DMS53 treated with DMSO at 0.1 percent for 48 hours (cell line): ENCODE measurements around the gene KBTBD4.
A peak's percentile ranks its signal among the peaks of the same experiment; 100 is the strongest.

ENCODE experiments used
- DNase-seq: peaks from one replicate; lab custom pipeline; 2025; ENCODE audit not compliant: unreplicated experiment; lab: John Stamatoyannopoulos, UW

The KBTBD4 gene

DNA sequence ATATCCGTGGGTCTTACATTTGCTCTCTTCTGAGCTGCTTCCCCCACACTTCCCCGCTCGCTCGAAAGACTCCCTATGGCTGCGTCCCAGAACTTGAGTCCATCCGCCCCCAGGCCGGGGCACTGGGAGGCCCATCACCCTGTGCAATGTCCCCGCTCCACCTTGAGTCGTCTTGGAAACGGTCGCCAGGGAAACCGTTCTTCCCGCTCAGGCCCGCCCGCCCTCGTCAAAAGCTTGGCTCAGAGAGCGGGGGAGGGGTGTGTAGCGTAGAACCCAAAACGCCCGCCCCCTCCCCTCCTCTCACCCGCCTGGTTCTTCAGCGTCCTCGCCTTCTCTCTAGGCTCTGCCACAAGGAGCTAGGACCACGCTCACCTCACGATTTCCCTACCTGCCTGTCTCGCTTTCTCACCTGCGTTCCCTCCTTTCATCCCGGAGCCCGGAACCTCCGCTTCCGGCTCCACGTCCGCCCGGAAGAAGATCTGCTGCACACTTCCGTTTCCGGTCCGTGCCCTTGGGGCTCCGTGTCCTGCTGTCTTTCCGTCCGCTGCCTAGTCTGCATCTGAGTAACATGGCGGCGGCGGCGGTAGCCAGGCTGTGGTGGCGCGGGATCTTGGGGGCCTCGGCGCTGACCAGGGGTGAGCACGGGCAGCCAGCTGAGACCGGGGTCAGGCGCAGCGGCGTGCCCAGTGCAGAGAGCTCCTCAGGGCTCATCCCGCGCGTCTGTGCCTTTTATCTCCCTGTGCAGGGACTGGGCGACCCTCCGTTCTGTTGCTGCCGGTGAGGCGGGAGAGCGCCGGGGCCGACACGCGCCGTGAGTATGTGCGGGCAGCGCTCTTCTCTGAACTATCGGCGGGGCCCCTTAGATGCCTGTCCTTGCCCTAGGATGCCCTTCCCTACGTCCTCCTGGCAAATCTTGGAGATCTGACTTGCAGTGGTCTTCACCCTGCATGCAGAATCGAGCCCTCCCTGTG lies at the start of gene KBTBD4, which contains the start of gene NDUFS3:
Gene KBTBD4 (minus strand): TSS at position 447 of the 971 bp plus-strand sequence. CDS start 19 bp downstream, at position 428.
Gene NDUFS3 (plus strand): TSS at position 551 of the 971 bp plus-strand sequence. CDS start 18 bp downstream, at position 569.
- DNase-seq, result peak; percentile 38

DNA sequence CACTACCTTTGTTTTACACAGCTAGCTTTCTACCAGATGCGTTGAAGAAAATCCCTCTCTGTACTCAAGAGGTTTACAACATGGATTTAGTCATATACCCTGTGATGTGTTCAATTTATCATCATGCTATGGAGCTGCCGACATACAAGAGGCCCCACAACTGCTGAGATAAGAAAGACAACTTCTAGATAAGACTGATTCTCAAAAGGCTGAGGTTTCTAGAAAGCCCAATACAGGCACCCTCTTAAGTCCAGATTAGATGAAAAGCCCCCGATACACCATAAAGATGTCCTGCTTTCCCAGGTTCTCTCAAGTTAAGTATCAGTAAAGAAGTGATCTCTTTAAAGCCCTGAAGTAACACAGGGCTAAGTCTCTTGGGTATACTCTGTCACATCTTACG lies 49.3 kb upstream of the KBTBD4 start:
- DNase-seq, result no peak

DNA sequence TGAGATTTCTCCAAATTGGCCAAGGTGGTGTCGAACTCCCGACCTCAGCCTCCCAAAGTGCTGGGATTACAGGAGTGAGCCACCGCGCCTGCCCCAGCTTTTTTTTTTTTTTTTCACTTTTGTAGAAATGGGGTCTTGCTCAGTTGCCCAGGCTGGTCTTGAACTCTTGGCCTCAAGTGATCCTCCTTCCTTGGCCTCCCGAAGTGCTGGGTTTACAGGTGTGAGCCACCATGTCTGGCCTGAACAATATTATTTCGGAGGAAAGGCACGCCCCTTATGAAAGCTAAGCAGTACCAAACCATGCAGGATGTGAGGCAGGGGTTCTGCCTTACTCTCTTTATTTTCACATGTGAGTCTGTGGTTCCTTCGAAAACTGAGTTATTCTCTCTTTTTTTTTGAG lies 47.5 kb upstream of the KBTBD4 start:
- DNase-seq, result no peak

DNA sequence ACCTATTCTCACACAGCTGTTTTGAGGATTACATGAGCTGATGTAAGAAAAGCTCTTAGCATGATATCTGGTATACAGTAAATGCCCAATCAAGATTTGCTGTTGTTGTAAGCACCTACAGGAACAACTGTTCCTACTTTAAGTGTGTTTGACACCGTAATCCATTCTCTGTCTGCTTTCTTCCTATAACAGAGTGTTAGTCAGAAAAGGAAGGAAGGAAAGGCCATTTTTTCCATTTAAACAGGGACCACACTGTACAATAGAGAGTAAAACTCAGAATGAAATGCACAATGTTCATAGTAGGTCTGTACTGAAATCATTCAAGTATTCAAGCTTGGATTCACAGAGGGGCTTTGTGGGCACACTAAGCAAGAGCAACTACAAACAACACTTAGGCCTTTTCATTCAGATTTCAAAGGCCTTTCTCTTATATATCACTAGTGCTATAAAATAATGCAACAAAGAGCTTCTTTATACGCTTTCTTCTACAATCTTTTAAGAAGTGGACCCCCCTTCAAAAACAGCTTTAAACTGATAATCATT lies 42.1 kb upstream of the KBTBD4 start:
- no peak for DNase-seq

DNA sequence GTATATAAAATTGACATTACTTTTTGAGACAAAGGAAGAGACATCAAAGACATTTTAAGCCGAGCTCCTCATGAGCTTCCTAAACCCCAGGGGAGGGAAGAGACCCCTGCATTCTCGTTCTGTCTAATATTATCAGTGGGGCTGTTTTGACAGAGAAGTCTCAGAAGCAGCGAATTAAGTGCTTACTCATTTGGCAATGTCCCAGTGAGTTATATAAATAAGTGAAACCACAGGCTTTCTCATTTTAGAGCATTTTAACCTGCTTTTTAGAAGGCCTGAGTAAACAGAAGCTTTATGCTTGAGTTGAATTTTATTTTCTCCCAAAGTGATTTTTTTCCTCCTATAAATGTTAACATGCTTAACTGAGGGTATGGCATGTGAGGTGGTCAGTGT lies 38.6 kb upstream of the KBTBD4 start:
- DNase-seq, result no peak

DNA sequence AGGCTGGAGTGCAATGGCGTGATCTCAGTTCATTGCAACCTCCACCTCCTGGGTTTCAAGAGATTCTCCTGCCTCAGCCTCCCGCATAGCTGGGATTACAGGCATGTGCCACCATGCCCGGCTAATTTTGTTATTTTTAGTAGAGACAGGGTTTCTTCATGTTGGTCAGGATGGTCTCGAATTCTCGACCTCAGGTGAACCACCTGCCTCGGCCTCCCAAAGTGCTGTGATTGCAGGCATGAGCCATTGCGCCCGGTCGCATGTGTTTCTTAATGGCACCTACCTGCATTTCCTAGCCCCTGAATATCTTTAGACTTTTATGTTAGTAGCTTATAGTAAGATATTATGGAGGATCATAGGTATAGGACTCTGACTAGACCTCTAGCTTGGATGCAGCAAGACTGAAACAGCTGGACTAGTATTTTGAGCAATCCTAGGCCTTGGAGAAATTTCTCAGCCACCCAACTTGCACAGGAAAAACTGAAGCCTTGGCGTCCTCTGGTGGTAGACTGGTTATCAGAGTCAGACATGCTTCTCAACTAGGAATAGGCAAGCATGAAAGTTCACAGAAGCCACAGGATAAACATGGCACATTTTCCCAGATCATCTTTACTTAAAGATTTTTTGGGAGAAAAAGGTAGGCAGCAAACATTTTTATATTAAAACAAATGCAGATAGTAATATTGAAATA lies 38.1 kb upstream of the KBTBD4 start:
- no peak for DNase-seq

DNA sequence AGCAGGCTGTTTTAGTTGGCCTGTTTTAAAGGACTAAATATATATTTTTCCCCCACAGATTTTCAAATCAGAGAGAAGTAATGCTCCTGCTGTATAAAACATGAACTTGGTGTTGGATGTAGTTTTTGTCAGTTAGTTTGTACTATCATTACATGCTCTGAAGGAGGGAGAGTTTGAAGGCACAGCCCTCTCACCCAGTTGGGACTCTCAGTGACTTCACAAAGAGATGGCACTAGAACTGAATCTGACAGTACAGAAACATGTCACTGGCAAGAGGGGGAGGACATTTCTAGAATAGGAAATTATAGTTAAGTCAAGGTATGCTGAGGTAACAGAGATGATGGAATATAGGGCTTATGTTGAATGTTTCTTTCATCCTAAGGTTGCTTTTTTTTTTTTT lies 36.5 kb upstream of the KBTBD4 start:
- no peak for DNase-seq

DNA sequence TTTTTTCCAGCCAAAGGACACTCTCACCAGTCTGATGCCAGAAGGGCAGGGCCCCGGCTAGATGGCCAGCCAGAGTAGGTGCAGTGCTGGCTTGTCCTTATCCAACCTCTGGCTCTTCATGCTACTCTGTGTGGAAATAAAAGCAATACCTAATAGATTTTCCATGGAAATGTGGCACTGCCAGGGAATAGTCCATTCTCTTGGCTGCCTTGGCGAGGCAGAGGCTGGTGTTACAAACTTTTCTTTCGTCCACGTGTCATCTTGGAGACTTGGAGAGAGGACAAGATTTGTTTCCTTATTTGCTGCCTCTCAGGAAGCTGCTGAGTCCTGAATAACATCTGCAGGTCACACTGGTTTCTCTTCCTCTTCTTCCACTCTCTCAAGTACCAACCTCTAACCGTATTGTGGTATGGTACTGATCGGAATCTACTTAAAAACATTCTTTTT lies 32.6 kb upstream of the KBTBD4 start:
- no peak for DNase-seq

DNA sequence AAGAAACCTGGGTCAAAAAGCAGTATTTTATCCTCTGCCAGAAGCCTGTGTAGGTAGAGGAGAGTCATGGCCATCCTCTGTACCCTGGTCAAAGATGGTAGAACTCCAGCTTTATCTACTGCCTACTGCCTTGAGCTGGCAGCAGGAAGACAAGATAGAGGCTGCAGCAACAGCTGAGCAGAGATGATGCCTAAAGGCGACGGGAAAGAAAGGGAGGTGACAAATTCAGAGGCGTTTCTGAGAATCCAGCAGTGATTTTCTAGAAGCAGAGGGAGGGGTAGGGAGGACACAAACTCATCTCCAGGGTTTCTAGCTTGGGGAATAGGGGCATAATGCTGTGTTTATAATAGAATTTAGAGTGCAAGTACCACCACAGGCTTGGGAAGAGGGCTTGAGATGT lies 30.9 kb upstream of the KBTBD4 start:
- DNase-seq, result no peak

DNA sequence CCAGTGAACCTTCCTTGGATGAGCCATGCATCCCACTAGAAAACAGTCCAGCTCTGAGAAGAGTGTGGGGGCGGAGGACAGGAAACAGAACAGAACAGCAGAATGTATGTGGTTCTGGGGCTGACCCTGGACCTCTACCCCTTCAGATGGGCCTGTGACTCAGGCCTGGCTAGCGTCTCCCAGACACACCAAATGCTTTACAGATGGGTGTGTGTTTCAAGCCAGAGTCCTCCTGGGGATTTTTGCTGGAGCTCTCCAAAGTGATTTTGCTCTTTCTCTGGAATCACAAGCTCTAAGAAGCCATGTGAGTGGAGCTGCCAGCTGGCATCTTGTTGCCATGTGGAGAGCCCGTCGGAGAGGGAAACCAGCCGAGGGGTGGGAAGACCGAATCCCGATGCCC lies 28.6 kb upstream of the KBTBD4 start:
- no peak for DNase-seq

DNA sequence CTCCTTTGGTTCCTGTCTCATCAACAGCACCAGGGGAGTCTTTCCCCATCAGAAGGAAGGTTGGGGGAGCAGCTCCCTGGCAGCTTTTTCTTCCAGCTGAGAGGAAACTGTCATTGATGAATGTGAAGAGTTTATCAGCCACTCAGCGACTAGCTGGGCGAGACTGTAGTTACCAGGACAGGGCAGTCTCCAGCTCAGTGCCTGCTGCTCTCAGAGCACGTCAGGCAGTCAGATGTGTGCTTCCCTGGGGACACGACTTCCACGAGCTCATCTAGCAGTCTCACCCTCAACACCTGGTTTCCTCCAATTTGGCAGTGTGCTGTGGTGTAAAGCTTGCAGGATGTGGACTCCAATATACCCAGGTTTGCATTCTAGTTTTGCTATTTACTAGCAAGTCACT lies 28.0 kb upstream of the KBTBD4 start:
- no peak for DNase-seq

DNA sequence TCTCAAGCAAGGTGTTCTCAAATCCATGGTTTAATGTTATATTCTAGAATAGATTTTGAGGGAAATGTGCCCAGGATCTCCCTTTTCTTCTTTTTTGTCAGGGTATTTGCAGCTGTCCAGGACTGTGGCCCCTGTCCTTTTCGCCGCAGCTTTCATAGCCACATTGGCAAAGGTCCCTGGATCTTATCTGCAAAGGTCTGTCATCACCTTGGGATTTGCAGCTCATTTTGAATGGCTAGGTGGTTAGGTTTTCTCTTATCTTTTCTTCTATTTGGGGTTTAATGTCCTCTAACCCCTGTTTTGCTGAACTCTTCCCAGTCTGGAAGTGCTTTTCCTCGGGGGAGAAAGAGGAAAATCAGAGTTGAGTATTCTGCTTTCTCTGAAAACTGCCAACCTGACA lies 27.2 kb upstream of the KBTBD4 start:
- no peak for DNase-seq

DNA sequence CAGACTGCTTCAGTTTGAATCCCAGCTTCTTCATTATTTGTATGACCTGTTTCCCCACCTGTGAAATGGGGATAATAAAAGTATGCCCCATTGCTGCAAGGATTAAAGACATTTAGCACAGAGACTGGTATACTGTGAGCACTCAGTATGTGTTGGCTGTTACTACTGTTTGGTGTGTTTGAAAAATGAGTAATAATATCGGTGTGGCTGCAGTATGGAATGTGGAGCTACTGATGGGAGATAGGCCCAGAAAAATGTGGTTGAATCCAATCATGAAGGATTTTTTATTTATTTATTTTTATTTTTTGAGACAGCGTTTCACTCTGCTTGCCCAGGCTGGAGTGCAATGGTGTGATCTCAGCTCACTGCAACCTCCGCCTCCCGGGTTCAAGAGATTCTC lies 24.5 kb upstream of the KBTBD4 start:
- no peak for DNase-seq

DNA sequence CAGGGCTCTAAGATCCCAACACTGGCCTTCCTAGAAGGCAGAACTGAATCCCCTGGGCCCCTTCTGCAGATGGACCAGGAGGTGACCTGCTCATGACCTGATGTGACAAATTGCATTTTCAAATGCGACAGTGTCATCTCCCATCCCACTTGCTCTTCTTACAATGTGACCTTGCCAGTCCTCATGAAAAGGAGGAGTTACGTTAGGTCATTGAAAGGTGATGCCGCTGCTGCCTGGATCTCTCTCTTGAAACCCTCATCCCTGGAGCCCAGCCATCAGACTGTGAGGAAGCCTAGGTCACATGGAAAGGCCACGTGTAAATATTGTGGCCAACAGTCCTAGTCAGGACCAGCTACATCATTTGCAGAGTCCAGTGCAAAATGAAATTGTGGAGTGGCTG lies 21.1 kb upstream of the KBTBD4 start:
- no peak for DNase-seq

DNA sequence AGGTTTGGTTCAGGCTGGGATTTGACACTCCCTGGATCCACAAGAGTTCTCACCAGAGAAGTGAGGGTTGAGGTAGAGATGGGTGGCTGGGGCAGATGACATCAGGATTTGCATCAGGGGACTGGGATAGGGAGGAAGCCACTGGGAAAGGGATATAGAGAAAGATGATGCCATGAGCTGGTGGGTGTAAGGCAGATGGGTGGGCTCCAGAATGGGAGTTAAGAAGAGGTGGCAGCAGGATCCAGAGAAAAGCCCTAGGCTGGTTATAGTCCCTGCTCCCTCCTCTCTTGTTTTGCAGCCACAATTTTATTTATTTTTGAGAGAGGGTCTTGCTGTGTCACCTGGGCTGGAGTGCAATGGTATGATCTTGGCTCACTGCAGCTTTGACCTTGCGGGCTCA lies 17.2 kb upstream of the KBTBD4 start:
- DNase-seq, result no peak

DNA sequence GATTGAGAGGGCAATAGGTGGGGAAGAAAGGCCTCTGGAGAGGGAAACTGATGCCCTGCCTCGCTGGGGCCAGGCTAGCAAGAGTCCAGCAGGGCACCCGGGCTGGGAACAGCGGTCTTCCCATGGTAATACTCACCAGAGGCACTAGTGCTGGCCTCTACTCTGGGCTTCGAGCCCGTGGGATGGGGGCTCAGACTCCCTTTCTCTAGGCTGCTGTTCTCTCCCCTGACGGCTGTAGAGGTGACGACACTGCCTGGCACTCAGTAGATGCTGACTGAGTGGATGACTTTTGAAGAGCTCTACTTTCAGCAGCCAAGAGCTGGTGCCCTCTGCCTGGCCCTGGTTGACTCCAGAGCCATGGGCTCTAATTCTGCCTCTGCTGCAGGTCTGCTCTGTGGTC lies 16.3 kb upstream of the KBTBD4 start:
- DNase-seq, result no peak

DNA sequence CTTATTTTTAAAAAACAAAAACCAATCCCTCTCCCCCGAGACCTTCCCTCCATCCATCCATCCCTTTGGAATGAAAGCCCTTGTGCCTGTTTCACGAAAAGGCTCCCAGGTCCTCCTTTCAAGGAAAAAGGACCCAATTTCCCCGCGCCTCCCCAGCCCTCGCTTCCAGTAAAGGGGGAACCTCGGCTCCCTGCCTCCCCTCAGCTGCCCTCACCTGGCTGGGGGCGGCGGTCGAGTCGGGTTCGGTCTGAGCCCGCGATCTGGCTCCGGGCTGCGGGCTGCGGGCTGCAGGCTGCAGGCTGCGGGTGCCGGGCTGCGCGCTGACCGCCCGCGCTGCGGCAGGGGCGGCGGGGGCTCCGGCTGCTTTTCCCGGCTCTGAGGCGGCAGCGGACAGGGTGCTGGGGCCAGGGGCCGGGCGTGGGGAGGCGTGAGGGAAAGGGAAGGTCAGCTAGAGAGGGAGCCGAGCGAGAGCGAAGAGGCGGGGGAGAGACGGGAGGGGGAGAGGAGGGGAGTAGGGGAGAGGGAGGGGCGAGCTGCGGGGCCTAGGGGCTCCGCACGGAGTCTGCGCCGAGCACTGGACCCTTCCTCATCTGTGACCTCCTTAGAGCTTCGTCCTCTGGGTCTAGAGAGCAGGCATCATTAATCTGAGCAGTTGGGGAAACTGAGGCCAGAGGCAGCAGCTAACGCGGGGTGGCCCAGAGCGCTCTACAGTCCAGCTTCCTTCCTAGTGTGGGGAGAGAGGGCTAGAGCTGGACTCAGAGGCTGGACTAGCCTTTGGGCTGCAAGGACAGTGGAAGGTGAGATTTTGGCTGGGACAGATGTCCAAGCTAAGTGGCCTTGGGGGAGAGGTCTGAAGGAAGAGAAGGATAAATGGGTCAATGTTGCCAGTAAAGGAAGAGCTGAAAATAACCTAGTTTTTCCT lies 15.4 kb upstream of the KBTBD4 start, which contains the start of gene C1QTNF4:
Gene C1QTNF4 (minus strand): TSS at position 478 of the 922 bp plus-strand sequence. CDS start 3,601 bp downstream, outside the sequence.
- DNase-seq, result no peak

DNA sequence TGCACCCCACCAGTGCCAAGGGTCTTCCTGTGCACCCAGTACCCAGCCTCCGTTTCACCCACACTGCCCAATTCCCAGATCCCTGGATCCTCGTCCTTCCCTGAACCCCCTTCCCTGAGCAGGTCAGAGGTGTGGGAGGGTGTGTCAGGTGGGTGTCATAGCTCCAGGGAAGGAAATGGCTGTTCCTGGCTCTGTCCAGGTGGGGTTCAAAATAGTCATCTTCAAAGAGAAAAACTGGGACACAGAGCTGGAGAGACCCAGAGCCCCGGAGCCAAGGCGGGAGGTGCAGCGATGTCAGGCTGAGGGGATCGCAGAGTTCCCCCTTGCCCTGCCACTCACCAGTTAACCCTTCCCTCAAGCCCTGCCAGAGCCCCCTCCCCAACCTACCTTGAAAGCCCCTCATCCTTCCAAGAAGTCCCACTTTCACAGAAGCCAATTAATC lies 14.7 kb upstream of the KBTBD4 start:
- no peak for DNase-seq

DNA sequence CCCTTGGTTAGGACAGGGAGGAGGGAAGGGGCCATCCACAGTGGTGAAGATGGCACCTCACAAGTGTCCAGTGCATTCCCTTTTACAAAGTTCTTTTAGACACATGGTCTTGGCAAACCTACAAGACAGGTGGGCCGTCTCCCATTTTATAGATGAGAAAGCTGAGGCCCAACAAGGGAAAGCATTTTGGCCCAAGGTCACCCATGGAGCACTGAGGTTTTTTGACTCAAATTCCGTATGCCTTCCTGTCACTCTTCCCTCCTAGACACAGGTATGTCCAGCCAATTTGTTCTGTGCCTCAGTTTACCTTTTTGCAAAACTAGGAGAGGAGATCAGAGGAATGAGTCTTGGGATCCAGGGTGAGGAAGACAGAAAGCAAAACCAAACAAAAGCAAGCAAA lies 14.2 kb upstream of the KBTBD4 start:
- DNase-seq, result no peak

DNA sequence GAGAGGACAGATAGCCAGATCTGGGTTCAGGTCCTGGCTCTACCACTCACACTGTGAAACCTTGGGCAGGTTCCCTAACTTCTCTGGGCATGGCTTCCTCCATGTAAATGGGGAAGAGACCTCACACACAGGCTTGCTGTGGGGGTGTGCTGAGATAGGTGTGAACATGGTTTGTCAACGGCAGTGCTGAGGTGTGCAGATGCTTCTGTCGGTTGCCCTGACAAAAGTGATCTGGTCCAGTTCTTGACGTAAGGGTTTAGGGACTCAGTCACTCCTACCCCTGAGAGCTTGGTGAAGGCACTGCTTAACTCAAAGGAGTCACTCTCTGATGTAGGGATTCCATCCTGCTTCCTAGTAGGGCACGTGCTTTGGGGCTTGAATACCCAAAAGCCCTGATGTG lies 13.5 kb upstream of the KBTBD4 start:
- no peak for DNase-seq

DNA sequence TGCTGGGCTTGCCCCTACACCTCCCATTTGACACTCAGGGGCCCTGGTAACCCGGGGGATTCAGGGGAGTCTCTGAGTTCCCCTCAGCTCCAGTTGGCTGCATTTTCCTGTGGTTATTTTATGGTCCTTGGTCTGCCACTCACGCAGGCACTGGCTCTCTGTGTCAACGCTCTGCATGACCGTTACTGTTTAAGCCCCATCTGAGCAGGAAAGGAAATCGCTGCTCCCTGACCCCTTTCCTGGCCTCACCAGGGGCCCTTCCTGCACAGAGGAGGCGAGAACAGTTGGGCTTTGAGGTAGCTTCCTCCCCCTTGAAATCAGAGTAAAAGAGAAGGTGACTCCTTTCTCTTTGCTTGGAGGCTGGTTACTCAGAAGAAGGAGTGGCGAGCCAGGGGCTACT lies 13.0 kb upstream of the KBTBD4 start:
- no peak for DNase-seq
